UCSD-AML1 (cell line): Measurements from ENCODE around the gene RASSF5.
"Not testable (repeated sequence)": the region's sequence is repeated elsewhere in the genome, so short reads cannot be mapped to it uniquely, and the experiment has no call there.

Experiments
- DNase-seq: peaks from one replicate; lab custom pipeline; 2025; ENCODE audit not compliant: unreplicated experiment; lab: John Stamatoyannopoulos, UW

Gene RASSF5

DNA sequence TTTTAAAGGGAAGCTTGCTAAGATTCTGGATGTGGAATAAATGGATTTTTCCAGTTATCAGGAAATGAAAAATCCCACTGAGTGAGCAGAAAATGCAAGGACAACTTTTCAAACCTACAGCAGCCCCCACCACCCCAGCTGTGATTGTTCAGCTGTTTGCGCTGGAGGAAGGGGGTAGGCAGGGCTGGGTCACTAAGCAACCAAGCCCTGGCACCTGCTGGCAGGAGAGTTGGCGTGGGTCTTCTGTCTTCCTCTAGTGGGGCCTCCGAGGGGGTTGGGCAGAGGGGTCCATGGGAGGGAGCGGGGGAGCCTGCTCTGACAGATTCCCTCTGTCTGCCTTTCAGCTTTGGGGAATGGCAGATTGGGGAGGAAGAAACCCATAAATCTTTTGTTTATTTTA lies 59.7 kb downstream of the RASSF5 start:
- DNase-seq: no peak

DNA sequence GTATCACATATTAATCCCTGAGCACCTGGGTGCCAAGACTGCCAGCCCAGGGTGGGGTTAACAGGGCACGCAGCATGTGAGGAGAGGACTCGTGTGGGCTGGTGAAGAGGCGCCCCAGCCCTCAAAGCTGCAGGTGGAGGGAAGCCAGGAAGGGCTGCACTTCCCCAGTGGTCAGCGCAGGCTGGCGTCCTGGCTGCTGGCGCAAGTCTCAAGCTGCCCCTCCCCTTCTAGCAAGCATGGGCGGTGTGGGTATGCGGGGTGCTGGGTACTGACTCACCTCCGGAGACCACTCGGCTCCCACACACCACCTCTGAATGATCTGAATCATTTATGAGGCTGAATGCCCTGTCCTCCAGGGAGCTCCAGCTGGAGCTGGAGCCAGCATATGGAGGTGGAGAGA lies 60.9 kb downstream of the RASSF5 start:
- no peak for DNase-seq

DNA sequence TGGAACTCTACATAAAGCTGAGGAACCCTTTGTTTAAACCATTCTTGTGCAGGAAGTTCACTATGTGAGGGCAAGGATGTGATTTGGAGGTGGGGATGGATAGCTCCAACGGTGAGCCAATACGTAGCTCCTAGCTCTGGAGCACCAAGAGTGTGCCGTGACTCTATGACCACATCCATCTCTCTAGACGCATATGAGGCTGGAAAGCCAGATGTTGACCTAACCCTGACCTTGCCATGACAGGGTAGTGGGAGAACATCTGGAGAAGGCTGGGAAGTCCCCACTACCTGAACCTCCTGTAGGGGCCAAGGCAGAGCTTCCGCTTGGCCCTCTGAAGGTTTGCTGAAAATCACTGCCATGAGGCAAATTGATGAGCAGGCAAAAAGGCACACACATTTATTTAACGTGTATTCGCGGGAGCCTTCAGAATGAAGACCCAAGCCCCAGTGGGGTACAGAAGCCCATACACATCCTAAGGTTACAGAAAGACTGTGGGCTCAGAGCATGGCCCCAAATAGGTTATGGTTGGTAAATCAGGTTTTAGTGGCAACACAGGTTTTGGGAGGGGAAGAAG lies 61.5 kb downstream of the RASSF5 start:
- no peak for DNase-seq

DNA sequence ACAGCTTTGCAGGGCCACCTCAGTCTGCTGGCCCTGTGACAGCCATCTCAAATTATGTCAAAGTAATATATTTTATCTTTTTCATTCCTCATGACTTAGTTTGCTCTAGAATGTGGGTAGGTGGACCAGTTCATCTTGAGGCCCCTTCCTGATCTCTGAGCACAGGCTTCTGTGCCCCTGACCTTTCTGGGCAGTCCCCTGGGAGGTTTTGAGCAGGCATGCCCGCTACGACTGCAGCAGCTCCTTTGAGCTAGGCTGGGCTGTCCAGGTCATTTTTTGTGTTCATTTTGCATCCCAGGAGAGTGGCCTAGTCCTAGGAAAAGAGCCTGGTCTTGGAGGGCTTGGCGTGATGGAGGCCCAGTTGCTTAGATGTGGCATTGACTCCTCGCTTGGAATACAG lies 62.2 kb downstream of the RASSF5 start:
- no peak for DNase-seq

DNA sequence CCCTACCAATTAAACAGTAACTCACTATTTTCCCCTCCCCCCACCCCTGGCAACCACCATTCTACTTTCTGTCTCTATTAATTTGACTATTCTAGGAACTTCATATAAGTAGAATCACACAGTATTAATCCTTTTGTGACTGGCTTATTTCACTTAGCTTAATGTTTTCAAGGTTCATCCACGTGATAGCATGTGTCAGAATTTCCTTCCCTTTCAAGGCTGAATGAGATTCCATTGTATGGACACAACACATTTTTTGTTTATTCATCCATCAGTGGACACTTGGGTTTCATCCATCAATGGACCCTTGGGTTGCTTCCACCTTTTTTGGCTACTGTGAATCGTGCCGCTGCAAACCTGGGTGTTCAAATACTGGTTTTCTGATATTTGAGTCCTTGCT lies 63.2 kb downstream of the RASSF5 start:
- DNase-seq: no peak

DNA sequence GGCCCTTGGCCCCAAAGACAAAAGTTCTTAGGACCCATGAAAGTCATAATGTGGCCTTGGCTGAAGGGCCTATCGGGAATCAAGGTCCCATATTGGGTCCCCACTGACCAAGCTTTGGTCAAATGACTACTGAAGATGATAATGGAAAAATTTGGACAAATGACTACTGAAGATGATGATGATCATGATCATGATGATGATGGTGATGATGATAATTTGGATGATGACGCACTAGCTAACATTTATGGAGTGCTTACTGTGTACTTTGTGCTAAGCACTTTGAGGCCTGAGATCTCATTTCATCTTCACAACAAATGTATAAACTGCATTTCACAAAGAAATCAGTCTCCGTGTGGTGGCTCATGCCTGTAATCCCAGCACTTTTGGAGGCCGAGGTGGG lies 65.5 kb downstream of the RASSF5 start:
- DNase-seq: no peak

DNA sequence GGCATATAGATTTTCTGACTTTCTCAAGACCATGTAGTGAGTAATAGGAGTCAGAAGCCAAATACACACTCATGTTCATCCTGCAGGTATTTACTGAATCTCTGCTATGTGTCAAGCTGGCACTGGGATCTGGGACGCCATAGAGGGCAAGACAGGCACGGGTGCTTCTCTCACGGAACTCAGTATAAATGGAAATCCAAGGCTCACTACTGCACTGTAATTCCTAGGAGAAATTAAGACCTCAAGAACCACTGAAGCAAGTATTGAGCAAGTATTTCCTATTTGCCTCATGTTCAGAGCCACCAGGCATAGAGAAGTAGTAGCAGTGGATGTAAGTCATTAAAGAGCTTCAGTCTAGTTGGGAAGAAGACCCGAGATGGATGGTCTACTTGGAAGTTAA lies 66.0 kb downstream of the RASSF5 start:
- DNase-seq: no peak

DNA sequence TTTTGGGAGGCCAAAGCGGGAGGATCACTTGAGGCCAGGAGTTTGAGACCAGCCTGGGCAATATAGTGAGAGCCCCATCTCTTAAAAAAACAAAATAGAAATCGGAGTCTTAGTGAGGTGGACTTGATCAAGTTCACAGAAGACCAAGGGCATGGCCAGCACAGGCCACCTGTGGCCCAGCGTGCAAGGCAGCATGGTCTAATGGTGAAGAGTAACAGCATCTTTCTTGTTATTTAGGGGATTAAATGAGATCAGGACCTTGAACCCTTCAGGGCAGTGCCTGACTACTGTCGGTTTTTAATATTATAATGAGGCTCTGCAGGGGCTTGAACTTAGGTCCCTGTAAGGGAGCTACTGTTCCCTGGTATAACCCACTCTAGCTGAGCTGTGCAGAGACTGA lies 66.4 kb downstream of the RASSF5 start:
- no peak for DNase-seq

DNA sequence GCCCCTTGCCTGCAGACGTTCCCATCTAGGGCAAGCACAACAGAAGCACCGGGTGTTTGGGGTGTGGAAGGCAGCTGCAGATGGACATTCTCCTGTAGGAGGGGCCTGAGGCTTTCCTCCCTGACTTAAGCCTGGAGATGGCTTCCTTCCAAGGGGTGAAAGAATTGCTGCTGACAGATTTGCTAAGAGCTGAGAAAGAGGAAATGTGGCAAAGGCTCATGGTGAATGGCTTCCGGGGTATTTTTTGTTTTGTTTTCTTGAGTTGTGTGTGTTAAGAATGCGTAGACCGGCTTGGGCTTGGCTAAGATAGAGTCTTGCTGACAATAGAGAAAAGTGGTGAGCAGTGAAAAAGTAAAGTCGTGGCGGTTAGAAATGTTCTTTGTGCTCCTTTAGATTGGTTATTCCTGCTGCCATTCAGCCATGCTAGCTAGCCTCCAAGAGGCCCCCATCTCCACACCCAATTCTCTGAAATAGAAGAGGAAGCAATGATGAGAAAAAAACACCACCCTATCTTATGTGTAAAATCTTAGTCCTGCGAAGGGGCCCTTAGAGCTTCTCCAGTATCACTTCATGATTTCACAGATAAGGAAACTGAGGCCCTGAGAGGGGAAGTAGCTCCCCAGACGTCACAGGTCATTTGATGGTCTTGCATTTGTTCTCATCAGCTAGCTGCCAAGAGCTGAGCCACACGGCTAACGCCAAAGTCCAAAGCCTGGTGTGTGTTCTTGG lies 68.0 kb downstream of the RASSF5 start:
- DNase-seq: peak; percentile 58

DNA sequence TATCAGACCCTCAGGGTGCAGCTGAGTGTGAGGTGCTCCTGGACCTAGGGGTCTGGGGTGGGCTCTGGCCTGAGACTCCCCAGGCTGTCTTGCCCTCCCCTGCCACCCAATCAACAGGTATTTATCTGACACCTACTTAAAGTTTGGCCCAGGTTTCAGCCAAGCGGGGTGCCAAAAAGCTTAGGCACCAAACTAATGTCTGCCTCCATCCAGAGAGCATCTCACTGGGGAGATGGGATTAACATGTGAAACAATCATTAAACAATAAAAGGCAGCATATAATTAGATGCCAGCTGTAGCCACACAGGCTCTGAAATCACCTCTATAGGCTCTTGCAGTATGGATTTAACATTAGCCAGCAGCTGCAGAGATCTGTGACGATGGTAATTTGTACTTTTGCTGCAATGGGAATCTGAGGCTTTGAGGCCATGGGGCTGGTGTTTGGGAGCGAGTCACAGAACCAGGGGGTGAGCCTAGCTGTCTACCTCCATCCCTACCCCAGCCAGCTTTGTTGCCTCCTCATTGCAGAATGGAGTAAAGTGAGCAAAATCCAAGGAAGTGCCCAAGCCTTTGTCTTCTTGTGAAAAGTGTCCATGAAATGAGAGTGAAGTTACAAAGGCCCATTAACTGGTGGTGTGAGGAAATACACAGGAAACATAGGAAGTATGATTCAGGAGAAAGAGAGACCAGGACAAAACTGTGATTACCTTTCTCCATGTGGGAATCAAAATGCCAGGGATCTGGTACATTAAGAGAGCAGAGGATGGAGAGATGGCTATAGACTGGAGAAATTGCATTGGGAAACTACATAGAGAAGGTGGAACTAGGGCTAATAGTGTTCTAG lies 68.8 kb downstream of the RASSF5 start:
- no peak for DNase-seq

DNA sequence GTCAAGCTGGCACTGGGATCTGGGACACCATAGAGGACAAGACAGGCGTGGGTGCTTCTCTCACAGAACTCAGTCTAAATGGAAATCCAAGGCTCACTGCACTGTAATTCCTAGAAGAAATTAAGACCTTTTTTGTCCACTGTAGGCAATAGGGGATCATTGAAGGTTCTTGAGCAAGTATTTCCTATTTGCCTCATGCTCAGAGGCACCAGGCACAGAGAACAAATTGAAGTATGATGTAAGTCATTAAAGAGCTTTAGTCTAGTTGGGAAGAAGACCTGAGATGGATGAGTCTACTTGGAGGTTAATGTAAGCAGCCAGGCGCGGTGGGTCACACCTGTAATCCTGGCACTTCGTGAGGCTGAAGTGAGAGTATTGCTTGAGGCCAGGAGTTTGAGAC lies 70.3 kb downstream of the RASSF5 start:
- no peak for DNase-seq

DNA sequence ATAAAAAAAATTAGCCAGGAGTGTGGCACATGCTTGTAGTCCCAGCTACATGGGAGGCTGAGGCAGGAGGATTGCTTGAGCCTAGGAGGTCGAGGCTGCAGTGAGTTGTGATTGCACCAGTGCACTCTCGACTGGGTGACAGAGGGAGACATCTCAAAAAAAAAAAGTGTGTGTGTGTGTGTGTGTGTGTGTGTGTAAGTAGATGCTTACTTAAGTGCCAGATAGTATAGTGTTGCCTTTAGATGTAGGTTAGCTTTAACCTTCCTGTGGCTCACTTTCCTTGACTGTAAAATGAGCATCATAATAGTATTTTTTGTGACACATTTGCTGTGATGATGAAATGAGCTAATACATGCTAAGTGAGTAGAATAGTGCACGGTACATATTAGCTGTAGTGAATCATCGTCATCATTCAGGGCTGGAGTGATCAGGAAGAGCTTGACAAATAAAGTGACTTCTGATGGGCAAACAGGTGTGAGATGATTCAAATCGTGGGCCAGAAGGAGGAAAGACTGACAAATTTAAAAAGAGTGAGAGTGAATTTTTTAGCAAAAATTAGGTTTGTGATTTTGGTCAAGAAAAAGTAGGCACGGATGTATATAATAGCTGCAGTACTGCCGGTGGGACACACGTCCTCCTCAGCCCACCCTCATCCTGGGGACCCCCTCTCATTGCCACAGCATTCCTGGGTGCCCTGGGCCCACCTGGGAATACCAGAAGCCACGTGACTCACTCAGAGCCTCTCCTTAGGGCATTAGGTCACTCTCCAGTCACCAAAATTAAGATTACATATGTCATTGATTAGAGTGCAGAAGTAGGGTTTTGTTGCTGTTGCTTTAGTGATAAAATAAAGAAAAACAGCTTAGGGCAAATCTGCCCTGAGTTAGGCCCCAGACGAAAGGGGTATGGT lies 71.0 kb downstream of the RASSF5 start:
- DNase-seq: no peak

DNA sequence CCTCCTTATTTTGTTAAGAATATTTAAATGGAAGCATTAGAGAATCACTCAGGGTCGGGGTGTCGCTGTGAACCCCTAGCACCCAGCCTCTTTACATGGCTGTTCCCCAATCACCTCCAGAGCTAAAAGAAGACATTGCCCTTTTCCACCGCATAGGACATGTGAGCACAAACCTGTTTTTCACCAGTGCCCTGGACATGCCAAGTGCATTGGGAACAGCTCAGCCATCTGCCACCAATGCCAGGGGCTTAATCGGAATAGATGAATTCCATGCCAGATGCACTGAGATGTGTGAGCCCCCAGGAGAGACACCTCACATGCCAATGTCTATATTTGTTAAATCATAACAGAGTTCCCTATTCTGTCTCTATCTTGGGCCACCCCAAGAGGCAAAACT lies 71.6 kb downstream of the RASSF5 start:
- DNase-seq: no peak

DNA sequence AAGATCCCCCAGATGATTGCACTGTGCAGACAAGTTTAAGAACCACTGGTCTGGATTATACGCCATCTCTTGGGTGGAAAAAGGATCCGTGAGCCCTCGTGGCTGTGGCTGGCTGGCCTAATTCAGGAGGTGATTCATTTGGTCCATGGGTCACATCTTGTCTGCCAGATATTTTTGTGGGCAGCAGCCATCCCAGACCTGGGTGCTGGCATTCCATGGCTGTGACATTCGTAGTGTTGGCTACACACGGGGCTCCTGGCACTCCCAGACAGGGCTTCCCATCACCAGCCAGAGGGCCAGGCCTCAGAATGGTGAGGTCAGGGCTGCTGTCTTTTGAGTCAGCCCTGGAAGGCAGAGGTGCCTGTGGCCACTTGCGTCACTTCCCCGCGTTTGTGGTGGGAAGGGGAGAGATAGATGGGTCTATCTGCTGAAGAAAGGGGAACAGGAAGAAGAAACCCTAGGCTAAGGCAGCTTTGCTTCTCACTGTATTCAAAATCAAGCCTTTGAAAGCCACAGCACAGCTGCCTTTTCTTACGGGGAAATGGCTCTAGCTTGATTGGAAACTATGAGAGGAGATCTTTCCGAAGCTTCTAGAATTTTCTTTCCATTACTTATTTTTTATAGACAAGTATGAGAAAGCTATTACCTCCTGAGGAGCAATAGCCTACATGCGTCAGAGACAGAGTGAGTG lies 72.6 kb downstream of the RASSF5 start:
- DNase-seq: peak; percentile 86

DNA sequence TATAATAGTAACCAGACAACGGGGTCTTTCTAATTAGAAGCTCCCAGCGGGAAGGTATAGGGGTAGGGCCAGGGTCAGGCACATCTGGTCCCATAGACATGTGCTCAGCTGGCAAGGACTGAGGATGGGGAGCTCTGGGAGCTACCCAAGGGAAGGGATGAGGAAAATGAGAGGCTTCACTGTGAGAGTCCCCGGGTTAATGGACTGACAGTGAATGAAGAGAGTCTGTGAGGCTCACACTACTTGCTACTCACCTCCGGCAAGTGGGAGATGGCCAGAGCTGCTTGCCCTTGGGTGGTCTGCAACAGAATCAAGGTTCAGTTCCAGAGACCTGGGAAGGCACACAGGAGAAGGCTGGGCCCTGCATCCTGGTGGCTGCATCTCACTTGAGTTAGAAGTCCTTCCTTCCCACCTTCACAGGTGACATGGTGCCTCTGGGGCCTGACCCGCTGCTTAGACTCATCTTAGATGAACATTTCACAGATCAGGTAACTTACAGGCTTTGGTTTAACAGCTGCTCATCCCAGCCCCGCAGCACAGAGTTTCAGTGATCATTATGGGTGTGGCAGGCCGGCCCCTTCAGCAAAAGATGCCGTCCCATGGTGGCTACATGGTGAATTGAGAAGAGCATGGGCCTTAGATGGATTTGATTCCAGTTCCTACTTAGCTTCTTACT lies 73.2 kb downstream of the RASSF5 start:
- DNase-seq: no peak

DNA sequence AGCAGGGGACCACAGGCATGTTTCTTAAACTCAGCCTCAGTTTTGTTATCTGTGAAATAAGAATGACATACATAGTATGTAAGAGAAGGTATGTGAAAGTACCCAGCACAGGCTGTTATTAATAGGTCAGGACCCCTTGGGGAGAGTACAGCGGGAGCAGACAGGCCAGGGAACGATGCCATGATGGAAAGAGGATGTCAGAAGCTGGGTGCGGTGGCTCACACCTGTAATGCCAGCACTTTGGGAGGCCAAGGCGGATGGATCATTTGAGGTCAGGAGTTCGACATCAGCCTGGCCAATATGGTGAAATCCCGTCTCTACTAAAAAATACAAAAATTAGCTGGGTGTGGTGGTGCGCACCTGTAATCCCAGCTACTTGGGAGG lies 73.8 kb downstream of the RASSF5 start:
- DNase-seq: not testable (repeated sequence)

DNA sequence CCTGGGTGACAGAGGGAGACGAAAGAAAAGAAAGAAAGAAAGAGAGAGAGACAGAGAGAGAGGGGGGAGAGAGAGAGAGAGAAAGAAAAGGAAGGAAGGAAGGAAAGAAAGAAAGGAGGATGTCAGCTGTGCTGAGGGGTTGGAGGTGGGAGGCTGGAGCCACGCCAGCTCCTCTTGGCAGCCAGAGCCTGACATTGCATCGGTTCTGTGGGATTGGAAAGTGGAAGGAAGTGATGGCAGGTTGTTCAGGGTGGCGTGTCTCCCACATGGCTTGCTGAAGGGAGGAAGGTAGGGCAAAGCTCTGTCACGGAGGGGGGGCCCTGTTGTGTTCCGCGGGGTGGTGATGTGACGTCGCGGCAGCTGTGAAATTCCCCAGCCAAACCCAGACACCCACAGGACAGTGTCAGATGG lies 74.2 kb downstream of the RASSF5 start:
- peak; percentile 46 for DNase-seq

DNA sequence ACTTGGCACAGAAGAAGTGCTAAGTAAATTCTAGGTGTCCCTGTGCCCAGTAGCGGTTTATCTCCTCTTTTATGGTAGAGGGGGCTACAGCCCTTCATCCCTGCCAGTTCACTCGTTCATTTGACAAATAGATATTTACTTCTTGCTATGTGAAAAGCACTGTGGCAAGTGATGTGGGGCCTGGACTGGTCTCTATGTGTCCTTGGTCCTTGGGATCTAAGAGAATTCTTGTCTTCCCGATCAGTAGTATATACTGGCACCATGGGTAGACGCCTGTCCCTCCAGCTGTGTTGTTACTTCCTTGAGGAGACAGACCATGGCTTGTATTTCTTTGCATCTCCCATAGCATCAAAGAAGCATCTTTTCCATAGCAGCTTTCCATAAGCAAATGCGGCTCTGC lies 75.2 kb downstream of the RASSF5 start:
- no peak for DNase-seq

DNA sequence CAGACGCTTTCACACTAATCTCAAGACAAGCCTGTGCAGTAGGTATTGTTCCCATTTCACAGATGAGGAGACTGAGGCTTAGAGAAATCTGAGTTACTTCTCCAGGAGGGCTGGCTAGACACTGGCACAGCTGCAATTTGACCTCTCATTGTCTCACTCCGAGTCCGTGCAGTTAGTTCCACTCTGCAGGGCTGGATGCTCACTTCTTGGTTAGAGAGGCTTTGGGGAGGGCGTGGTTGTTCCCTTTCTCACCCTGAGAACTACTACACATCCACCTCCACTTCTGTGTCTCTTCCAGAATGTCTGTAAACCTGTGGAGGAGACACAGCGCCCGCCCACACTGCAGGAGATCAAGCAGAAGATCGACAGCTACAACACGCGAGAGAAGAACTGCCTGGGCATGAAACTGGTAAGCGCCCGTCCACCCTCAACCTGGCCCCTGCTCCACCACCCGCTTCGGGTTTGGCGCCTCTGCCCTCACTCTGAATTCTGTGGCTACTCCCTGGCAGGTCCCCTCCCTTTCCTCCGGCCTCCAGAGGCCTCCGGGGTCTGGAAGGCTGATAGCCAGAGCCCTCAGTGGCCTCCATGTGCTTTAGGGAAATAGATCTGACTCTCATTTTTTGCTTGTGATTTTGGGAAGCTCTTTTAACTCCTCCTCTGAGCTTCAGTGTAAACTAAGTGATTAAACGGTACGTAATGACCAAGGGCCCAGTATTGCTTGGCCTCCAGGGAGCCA lies 75.8 kb downstream of the RASSF5 start:
- DNase-seq: no peak
